Left ventricle myocardium inferior (tissue), 1 donor: ENCODE measurements around the gene CLMN. TPM values are rescaled to one million over a fixed set of nuclear protein-coding genes. Genes with fewer than 3 reads are reported as not detected.

Experiments
- DNase-seq: peaks from one replicate; pipeline ENCODE4 v3.0.0-alpha.2; 2020
- H3K27ac ChIP-seq: fragments of 200-600 bp; replicated peaks from 2 replicates; pipeline ENCODE4 v1.8.0; 2021
- H3K27me3 ChIP-seq: fragments of 200-600 bp; 2 replicates; pipeline ENCODE4 v1.8.0; 2021; ENCODE audit warnings: low read depth
- H3K36me3 ChIP-seq: fragments of 200-600 bp; 2 replicates; pipeline ENCODE4 v1.8.0; 2021
- H3K4me1 ChIP-seq: fragments of 200-600 bp; 2 replicates; pipeline ENCODE4 v1.8.0; 2021
- H3K4me3 ChIP-seq: fragments of 200-600 bp; 2 replicates; pipeline ENCODE4 v1.8.0; 2021; ENCODE audit warnings: mild to moderate bottlenecking, moderate library complexity
- H3K9me3 ChIP-seq: fragments of 200-600 bp; replicated peaks from 2 replicates; pipeline ENCODE4 v1.8.0; 2021
- CTCF ChIP-seq: fragments of 200-600 bp; IDR thresholded peaks from 2 replicates; pipeline ENCODE4 v1.8.0; 2021; ENCODE audit warnings: antibody characterized with exemption, mild to moderate bottlenecking, borderline replicate concordance
- intact Hi-C: fragments of 100-400 bp; cut with micrococcal nuclease; formaldehyde crosslinking; loops from one replicate; pipeline ENCODE4 v1.11.0; 2022
- total RNA-seq: library from RNA; stranded (reverse); fragmentation: NEBNext Ultra II Directional; extraction: Animal tissue kit (Norgen Biotek cat#: 25700); gene quantifications from one replicate; pipeline ENCODE4 v1.2.1, GENCODE V29; 2021
- donor health status: DM: no; HTN: yes; CAD: no; lungs with severe emphysema.

Gene CLMN
- total RNA-seq, 1 donor from 2014 or later: 3.7 TPM

DNA sequence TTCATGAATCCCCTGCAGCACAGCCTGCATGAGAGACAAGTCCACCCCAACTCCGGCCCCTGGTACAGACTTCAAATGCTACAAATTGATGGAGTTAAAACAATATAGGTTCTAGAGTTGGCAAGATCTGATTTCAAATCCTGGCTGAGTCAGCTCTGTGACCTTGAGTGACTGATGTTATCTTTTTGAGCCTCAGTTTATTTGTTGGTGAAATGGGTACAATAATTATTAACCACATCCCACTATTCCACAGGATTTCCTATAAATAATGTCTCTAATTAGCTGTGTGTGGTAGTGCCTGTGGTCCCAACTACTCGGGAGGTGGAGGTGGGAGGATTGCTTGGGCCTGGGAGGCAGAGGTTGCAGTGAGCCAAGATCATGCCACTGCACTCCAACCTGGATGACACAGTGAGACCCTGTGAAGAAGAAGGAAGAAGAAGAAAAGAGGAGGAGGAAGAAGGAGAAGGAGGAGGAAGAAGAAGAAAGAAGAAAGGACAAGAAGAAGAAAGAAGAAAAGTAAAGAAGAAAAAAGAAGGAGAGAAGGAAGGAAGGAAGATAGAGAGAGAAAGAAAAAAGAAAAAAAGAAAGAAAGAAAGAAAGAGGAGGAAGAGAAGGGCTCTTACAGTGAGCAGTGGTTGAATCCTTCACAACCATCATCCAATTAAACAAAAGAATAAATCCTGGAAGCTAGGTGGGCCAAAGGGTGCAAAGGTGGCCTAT is 122.7 kb downstream of the CLMN start:
- Histone ChIP-seq H3K9me3 (peaks cover 4% of the 10 kb centered on the region), H3K27ac (no peak overlapping the region), H3K4me1 (peaks cover 10% of the 10 kb centered on the region), H3K36me3 (peaks cover 3% of the 10 kb centered on the region), H3K27me3 (peaks cover 30% of the 10 kb centered on the region), H3K4me3 (no peak overlapping the region)
- no peak for TF ChIP-seq CTCF
- DNase-seq: no peak
- intact Hi-C loops: no loop called here

DNA sequence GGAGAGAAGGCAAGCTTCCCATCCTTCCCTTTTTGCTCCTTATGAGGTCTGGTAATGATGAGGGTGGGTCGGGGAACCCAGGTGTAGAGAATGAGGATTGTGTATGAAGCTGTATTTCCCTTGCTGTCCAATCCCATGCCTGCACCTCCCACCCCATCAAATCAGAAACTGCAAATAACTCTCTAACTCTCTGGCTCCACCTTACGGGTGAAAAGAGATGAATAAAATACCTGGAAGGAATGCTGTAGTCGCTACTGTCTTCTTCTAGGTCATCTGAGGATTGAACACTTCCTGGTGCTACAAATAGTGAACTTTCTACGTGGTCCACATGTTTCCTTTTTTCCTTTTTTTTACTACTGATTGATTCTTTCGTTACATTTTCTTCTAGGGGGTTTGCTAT is 123.4 kb downstream of the CLMN start:
- Histone ChIP-seq H3K4me3 (no peak overlapping the region), H3K9me3 (no peaks in the 10 kb centered on the region), H3K4me1 (peaks cover 11% of the 10 kb centered on the region), H3K36me3 (no peaks in the 10 kb centered on the region), H3K27me3 (peaks cover 30% of the 10 kb centered on the region), H3K27ac (no peak overlapping the region)
- intact Hi-C loops: no loop called here
- no peak for DNase-seq
- peak; percentile 54 for TF ChIP-seq CTCF

- no peak for TF ChIP-seq CTCF
- peaks cover 16% of the 10 kb centered on the region for H3K4me1 ChIP-seq
- intact Hi-C loops: no loop called here
Measured at GRCh38 chr14:95195031-95195430, 124.7 kb downstream of the CLMN start.

GRCh38 chr14:95193081-95193480 is 126.6 kb downstream of the CLMN start:
- Histone ChIP-seq H3K27ac (peak overlapping the region; percentile 18), H3K9me3 (peaks cover 9% of the 10 kb centered on the region), H3K4me1 (peaks cover 28% of the 10 kb centered on the region), H3K4me3 (no peak overlapping the region), H3K27me3 (peaks cover 16% of the 10 kb centered on the region), H3K36me3 (peaks cover 1% of the 10 kb centered on the region)
- no peak for TF ChIP-seq CTCF
- intact Hi-C loops: no loop called here
- no peak for DNase-seq

More at GRCh38 chr14:95195031-95195430, 124.7 kb downstream of the CLMN start:
- no peak for DNase-seq
- Histone ChIP-seq H3K9me3 (no peaks in the 10 kb centered on the region), H3K36me3 (no peaks in the 10 kb centered on the region), H3K27ac (no peak overlapping the region), H3K27me3 (peaks cover 30% of the 10 kb centered on the region), H3K4me3 (no peak overlapping the region)

GRCh38 chr14:95192311-95192710 is 127.4 kb downstream of the CLMN start:
- intact Hi-C loops: no loop called here
- DNase-seq: no peak
- Histone ChIP-seq H3K36me3 (peaks cover 5% of the 10 kb centered on the region), H3K27ac (peak overlapping the region; percentile 18), H3K27me3 (peaks cover 20% of the 10 kb centered on the region), H3K4me3 (no peak overlapping the region), H3K9me3 (peaks cover 12% of the 10 kb centered on the region), H3K4me1 (peaks cover 28% of the 10 kb centered on the region)
- TF ChIP-seq CTCF: no peak
